Osteocyte (in vitro differentiated cells): ENCODE results near the gene MRAS. TPM values are rescaled to one million over a fixed set of nuclear protein-coding genes. Genes with fewer than 3 reads are reported as not detected.

ENCODE experiments used
- DNase-seq: peaks from one replicate; pipeline ENCODE4 v3.0.0; 2021; ENCODE audit warnings: mixed read lengths; ENCODE audit not compliant: unreplicated experiment; ENCODE audit errors: extremely low spot score
- H3K27ac Mint-ChIP-seq: one replicate; pipeline ENCODE4 v1.8.0; 2021; ENCODE audit warnings: mild to moderate bottlenecking, mixed read lengths; ENCODE audit not compliant: unreplicated experiment
- H3K27me3 Mint-ChIP-seq: one replicate; pipeline ENCODE4 v1.8.0; 2021; ENCODE audit warnings: mixed read lengths; ENCODE audit not compliant: unreplicated experiment
- H3K36me3 Mint-ChIP-seq: one replicate; pipeline ENCODE4 v1.8.0; 2021; ENCODE audit warnings: mixed read lengths; ENCODE audit not compliant: unreplicated experiment
- H3K4me1 Mint-ChIP-seq: one replicate; pipeline ENCODE4 v1.8.0; 2021; ENCODE audit warnings: mixed read lengths; ENCODE audit not compliant: unreplicated experiment
- H3K4me3 Mint-ChIP-seq: one replicate; pipeline ENCODE4 v1.8.0; 2021; ENCODE audit warnings: mild to moderate bottlenecking, moderate library complexity, mixed read lengths; ENCODE audit not compliant: unreplicated experiment
- H3K9me3 Mint-ChIP-seq: one replicate; pipeline ENCODE4 v1.8.0; 2021; ENCODE audit warnings: mixed read lengths; ENCODE audit not compliant: unreplicated experiment
- total RNA-seq: library from RNA; stranded (reverse); gene quantifications from 2 replicates; pipeline ENCODE4 v1.2.1, GENCODE V29; 2021
- TF ChIP-seq, protein P1 (sequence below): fragments of 200-600 bp; sonication (generic); IDR thresholded peaks from 2 replicates; pipeline ENCODE4 v1.5.0; 2021; ENCODE audit warnings: antibody characterized with exemption, mild to moderate bottlenecking, moderate library complexity

The MRAS gene
- total RNA-seq, 1 donor from 2014 or later = 25.5 TPM

DNA sequence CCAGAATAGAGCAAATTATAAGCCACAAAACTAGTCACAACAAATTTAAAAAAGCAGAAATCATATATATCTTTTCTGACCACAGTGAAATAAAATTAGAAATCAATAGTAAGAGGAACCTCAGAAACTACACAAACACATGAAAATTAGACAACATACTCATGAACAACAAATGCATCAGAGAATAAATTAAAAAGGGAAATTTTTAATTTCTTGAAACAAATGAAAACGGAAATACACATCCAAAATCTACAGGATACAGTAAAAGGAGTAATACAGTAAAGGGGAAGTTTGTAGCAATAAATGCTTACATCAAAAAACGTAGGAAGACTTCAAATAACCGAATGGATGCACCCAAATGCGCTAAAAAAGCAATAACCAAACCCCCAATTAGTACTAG is 37.9 kb upstream of the MRAS start:
- no peak for DNase-seq
- Mint-ChIP-seq H3K4me1 (no peaks in the 10 kb centered on the region), H3K9me3 (peaks cover 42% of the 10 kb centered on the region), H3K4me3 (no peak overlapping the region), H3K27ac (no peak overlapping the region), H3K36me3 (peaks cover 4% of the 10 kb centered on the region), H3K27me3 (peaks cover 58% of the 10 kb centered on the region)
- TF ChIP-seq, protein P1, sequence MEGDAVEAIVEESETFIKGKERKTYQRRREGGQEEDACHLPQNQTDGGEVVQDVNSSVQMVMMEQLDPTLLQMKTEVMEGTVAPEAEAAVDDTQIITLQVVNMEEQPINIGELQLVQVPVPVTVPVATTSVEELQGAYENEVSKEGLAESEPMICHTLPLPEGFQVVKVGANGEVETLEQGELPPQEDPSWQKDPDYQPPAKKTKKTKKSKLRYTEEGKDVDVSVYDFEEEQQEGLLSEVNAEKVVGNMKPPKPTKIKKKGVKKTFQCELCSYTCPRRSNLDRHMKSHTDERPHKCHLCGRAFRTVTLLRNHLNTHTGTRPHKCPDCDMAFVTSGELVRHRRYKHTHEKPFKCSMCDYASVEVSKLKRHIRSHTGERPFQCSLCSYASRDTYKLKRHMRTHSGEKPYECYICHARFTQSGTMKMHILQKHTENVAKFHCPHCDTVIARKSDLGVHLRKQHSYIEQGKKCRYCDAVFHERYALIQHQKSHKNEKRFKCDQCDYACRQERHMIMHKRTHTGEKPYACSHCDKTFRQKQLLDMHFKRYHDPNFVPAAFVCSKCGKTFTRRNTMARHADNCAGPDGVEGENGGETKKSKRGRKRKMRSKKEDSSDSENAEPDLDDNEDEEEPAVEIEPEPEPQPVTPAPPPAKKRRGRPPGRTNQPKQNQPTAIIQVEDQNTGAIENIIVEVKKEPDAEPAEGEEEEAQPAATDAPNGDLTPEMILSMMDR = no peak

DNA sequence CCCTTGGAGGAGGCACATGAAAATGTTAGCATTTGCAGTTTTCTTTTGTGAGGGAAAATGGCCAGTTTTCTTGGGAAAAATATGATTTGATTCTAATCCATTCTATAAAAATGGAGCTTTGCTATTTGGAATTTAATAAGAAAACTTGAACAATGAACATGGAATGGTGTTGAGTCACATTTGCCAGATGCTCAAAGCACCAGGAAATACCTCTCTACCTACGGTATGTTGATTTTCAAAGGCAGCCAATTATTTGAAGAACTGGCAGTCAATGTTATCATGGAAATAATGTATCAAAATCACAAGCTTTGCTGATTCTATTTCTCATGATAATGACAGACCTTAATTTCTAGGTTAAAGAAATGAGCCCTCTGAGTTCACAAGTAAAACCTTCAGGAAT is 33.6 kb upstream of the MRAS start:
- Mint-ChIP-seq H3K36me3 (no peaks in the 10 kb centered on the region), H3K4me3 (no peak overlapping the region), H3K9me3 (peaks cover 27% of the 10 kb centered on the region), H3K4me1 (no peaks in the 10 kb centered on the region), H3K27ac (no peak overlapping the region), H3K27me3 (peaks cover 53% of the 10 kb centered on the region)
- TF ChIP-seq, protein P1 = no peak
- no peak for DNase-seq

DNA sequence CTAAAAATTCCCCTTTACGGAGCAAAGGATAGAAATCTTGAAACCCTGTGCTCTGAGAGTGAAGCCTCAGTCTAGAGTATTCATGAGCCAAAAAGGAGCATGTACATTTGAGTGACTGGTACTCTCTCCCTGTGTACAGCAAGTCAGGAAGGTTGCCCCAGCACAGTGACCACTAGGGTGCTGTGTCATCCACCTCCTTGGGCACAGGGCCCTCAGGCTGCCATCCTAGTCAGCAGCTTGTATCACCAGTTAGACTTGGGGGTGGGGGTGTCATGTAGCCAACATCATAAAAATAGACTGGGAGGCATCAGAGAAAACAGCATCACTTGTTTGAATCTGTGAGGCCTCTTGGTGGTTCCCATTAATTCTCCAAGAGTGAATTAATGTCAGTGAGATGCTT is 30.7 kb upstream of the MRAS start:
- Mint-ChIP-seq H3K9me3 (peaks cover under 1% of the 10 kb centered on the region), H3K27me3 (peaks cover 41% of the 10 kb centered on the region), H3K27ac (no peak overlapping the region), H3K36me3 (no peaks in the 10 kb centered on the region), H3K4me1 (no peaks in the 10 kb centered on the region), H3K4me3 (no peak overlapping the region)
- TF ChIP-seq, protein P1 = no peak
- DNase-seq = no peak

DNA sequence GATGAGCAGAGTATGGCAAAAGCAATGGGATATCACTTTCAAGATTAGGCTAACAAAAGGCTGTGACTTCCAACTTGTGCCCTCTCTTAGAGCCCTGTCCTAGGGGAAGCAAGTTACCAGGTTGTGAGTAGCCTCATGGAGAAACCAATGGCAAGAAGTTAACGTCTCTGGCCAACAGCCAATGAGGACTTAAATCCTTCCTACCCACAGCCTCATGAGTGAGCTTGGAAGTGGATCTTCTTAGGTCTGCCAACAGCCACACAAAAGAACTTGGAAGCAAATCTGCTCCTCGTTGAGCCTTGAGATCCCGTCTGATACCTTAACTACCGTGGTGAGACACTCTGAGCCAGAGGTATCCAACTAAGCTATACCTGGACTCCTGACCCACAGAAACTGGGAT is 24.4 kb upstream of the MRAS start:
- TF ChIP-seq, protein P1 = no peak
- H3K9me3 Mint-ChIP-seq = no peaks in the 10 kb centered on the region
- DNase-seq = no peak
- H3K4me1 Mint-ChIP-seq = peaks cover 5% of the 10 kb centered on the region
- H3K4me3 Mint-ChIP-seq = no peak overlapping the region
- peaks cover 27% of the 10 kb centered on the region for H3K27me3 Mint-ChIP-seq
- H3K36me3 Mint-ChIP-seq = no peaks in the 10 kb centered on the region
- H3K27ac Mint-ChIP-seq = no peak overlapping the region

DNA sequence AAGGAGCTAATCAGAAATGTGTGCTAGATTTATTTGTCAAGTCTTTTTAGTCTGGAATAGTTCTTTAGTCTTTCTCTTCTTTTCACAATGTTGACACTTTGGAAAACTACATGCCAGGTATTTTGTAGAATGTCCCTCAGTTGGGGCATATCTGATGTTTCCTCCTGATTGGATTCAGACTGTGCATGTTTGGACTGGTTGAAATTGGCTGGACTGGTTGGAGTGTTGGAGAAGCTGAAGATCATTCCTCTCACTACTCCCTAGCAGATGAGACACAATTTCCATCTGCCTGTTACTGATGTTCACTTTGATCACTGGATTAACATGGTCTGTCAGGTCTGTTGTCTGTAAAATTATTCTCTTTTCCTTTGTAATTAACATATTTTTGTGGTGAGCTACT is 22.4 kb upstream of the MRAS start:
- DNase-seq = no peak
- TF ChIP-seq, protein P1 = no peak
- H3K36me3 Mint-ChIP-seq = no peaks in the 10 kb centered on the region
- H3K4me3 Mint-ChIP-seq = no peak overlapping the region
- H3K9me3 Mint-ChIP-seq = no peaks in the 10 kb centered on the region
- peaks cover 19% of the 10 kb centered on the region for H3K27me3 Mint-ChIP-seq
- peaks cover 11% of the 10 kb centered on the region for H3K4me1 Mint-ChIP-seq
- H3K27ac Mint-ChIP-seq = no peak overlapping the region
